GM18873 (cell line): ENCODE measurements around the gene TRMT44.

Experiments used
- ATAC-seq: cut with Tn5 transposase; IDR thresholded peaks from one replicate; pipeline ENCODE4 v1.9.1; 2021; ENCODE audit warnings: mild to moderate bottlenecking, moderate library complexity, moderate number of reproducible peaks; ENCODE audit not compliant: unreplicated experiment, low FRiP score

The TRMT44 gene

GRCh38 chr4:8524595-8525382, 84.2 kb downstream of the TRMT44 start:
- no peak for ATAC-seq

- no peak for ATAC-seq
These were observed 85.0 kb downstream of the TRMT44 start for GRCh38 chr4:8525383-8526120.
